ENCODE data around the gene MYLK. TPM values are rescaled to one million over a fixed set of nuclear protein-coding genes. Genes with fewer than 3 reads are reported as not detected.

The MYLK gene
- total and polyA plus RNA-seq, 9 of the 15 experiments (the other 6 are each of a cell fraction or from before 2014, with no cell fraction given) = 0.11 to 0.53 (median 0.18) TPM; not detected in 2

- no peak for TF ChIP-seq KLF1 (tag; IDR thresholded peaks at IDR 0.05)
- TF ChIP-seq POLR3G (IDR thresholded peaks at IDR 0.05; ENCODE audit: extremely low read depth, insufficient read length, insufficient replicate concordance) = no peak
- no peak for TF ChIP-seq NFYB (IDR thresholded peaks at IDR 0.05; ENCODE audit: extremely low read depth, insufficient read length)
- TF ChIP-seq CREM (IDR thresholded peaks at IDR 0.05; ENCODE audit: low read depth) = no peak
- TF ChIP-seq THRB (CRISPR knock-in tag; conservative IDR thresholded peaks at IDR 0.05) = no peak
- TF ChIP-seq RBBP5 (IDR thresholded peaks at IDR 0.05; ENCODE audit: borderline replicate concordance, insufficient read depth, low read length, poor library complexity, severe bottlenecking) = no peak
- TF ChIP-seq TAL1 (IDR thresholded peaks at IDR 0.05) = no peak
- 45% methylated on average over 3 of the region's 3 CpGs for WGBS (ENCODE audit: insufficient coverage, low coverage, missing lambda C conversion rate)
- Histone ChIP-seq H4K20me1 (replicated peaks; ENCODE audit: control insufficient read depth, insufficient read depth, low read length) (no peaks in the 10 kb centered on the region), H3K9ac (ENCODE audit: insufficient read depth in 1 of 2, low read depth in 2 of 2, low read length in 2 of 2) (no peak overlapping the region), H3K79me2 (ENCODE audit: control insufficient read depth, insufficient read depth, low read length) (peaks cover 18% of the 10 kb centered on the region), H3K9me3 (replicated peaks; ENCODE audit: control insufficient read depth, insufficient read depth, low read depth, low read length) (no peaks in the 10 kb centered on the region), H3K36me3 (ENCODE audit: control insufficient read depth, insufficient read depth, low read length) (peaks cover 13% of the 10 kb centered on the region; the same call in 1 of the 3 replicates), H3K4me3 (no peak overlapping the region), H3K9me1 (ENCODE audit: control insufficient read depth, insufficient read depth, low read length) (no peaks in the 10 kb centered on the region), H2AFZ (ENCODE audit: low read depth, low read length) (no peak overlapping the region), H3K27ac (ENCODE audit: extremely low read depth, low read depth, low read length) (no peak overlapping the region), H3K4me1 (replicated peaks in 1 of 2; ENCODE audit: control insufficient read depth in 2 of 2, insufficient read depth in 2 of 2, low read length in 2 of 2) (peaks cover 4% of the 10 kb centered on the region in 2 experiments; a peak in 1 of 5 replicates), H3K4me2 (ENCODE audit: insufficient read depth, low read length) (no peak overlapping the region), H3K27me3 (ENCODE audit: control insufficient read depth in 2 of 2, insufficient read depth in 2 of 2, low read length in 2 of 2) (no peaks in the 10 kb centered on the region)
- no peak for ATAC-seq
- intact Hi-C loops (cut with micrococcal nuclease) (no loop called here), in situ Hi-C loops (cut with MboI) (no loop called here)
- no TSS peak for BruUV-seq (replicated peaks)
- DNase-seq (ENCODE audit: extremely low read depth in 1 of 4, low spot score in 3 of 4) = no peak
- no peak for FAIRE-seq
- POLR2A ChIA-PET = no interaction called here
- CTCF ChIA-PET (ENCODE audit: low intra/inter-chr PET ratio) = interaction anchor here (0.7 kb wide), 1 partner anchor 1794 kb away, joined by 3 read pairs; no protein-coding TSS in a partner anchor
Measured at GRCh38 chr3:123582315-123582714, 301.8 kb downstream of the MYLK start.

Data from K562 (cell line).